Stimulated activated CD4-positive, alpha-beta T cell treated with anti-CD3 and anti-CD28 coated beads, Interleukin-15, amount 100 ng/mL, for 1 hour (primary cell): ENCODE measurements around the gene OR4D6.
"Not testable (repeated sequence)": the region's sequence is repeated elsewhere in the genome, so short reads cannot be mapped to it uniquely, and the experiment has no call there.

Source experiments
- DNase-seq, 2 donors: peaks; one replicate each; pipeline ENCODE4 v3.0.0-alpha.2; 2020; ENCODE audit warnings: low read depth in 1 of 2, low spot score in 1 of 2

The OR4D6 gene

DNA sequence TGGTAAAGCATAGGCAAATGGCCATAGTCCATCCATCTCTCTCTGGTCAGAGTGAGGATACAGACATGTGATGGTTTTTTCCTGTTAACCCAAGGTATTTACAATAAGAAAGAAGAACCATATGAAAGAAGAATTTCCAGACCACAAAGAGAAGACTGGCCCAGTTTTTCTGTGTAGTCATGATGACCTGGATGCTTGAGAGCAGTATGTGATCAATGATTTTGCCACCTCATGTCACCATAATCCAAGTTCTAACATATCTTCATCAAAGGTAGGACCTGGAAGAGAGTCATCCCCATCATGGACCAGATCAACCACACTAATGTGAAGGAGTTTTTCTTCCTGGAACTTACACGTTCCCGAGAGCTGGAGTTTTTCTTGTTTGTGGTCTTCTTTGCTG lies at the start of gene OR4D6:
Gene OR4D6 (plus strand): TSS at position 301 of the 400 bp plus-strand sequence. CDS start 0 bp downstream, at position 301.
- DNase-seq, result no peak

- no peak for DNase-seq
These were observed 43.1 kb upstream of the OR4D6 start for GRCh38 chr11:59413646-59414045.

GRCh38 chr11:59415111-59415510 lies 41.6 kb upstream of the OR4D6 start:
- no peak for DNase-seq

DNA sequence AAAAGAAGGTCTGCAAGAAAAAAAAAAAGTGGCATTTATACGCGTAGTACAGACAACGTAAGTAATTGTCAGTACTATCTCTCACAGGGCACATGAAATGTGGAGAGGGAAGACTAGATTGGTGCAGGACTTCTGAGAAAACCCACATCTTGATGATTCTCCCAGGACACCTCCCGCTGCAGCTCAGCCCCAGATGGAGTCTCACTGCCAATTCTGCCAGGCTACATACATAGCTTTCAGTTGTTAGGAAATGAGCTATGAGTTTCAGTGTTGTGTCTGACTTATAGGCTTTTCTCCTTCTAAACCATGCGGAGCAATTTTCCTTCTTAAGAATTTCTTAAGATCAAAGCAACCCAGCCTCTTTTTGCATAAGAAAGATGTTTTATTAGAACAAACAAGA lies 40.1 kb upstream of the OR4D6 start:
- DNase-seq, result no peak

- no peak for DNase-seq
These were observed 39.7 kb upstream of the OR4D6 start for GRCh38 chr11:59417023-59417422.

DNA sequence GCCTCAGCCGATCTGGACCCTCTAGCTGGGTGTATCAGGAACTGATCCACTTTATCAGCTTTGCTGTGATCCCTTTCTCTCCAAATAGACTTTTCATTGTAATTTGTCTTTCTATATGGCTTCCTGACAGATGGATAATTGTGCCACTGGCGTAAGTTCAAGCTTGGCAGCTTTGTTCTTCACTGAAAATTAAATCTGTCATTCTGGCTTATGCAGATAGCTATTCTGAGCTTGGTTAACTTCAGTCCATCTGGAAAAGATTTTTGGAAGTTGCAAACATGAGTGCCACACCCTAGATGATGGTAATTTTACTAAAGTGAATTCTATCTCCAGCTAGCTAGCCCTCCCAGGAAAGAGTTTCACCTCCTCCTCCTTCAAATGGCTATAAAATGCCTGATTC lies 38.6 kb upstream of the OR4D6 start:
- DNase-seq, result no peak

DNA sequence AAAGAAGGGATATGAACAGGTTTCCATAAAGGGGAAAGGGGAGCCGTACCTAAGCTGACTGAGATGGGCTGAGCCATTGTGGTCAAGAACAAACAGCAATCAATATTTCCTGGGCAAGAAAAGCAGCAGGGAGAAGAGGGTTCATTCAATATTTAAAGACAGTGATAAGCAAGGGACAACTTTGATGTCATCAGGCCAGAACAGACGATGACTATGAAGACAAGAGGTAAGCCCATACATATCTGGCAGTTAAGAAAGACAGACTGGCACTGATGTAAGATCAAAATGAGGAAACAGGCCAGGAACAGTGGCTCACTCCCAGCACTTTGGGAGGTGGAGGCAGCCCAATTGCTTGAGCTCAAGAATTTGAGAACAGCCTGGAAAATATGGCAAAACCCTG lies 32.9 kb upstream of the OR4D6 start:
- DNase-seq, result no peak

GRCh38 chr11:59425131-59425530 lies 31.6 kb upstream of the OR4D6 start:
- no peak for DNase-seq

- no peak for DNase-seq
These were observed 30.2 kb upstream of the OR4D6 start, which contains the start of gene OR5A2 for GRCh38 chr11:59426361-59427067. OR5A2 (minus strand) TSS chr11:59426413; CDS start chr11:59422953, 3,460 bp downstream.

DNA sequence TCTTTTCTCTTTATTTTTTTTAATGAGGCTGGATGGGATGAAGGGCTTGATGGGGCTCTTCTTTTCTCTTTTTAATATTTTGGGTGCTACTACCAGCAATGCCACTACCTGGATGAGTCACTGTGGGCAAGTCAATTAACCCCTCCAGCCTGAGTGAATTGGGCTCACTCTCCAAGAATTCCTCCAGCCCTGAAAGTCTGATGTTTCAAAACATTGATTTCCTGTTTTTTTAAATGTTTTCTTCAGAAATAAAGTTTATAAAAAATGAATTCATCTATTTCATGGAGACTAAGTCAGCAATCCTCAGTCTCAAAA lies 29.7 kb upstream of the OR4D6 start:
- no peak for DNase-seq

DNA sequence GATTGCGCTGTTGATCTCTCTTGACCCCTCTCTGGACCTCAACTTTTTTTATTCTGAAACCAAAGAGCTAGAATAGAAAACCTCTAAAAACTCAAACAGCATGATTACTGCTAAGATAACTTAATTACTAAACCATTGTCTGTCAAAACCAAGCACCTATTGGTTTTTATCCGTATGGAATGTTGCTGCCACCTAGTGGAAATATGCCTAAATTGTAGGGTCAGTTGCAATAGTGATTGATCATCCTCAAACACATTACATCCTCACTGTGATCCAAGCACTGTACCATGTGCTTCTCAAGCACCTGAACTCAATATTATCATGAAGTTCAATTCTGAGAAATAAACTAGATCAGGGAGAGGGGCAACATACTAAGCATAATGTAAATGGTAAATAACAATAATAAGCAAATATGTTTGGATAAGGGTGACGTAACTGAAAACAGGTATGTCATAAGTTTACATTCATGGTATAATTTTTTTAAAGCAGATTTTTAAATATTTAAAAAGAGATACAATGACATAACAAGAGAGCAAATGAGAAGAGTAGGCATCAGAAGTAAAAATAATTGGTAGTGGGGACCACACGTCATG lies 26.7 kb upstream of the OR4D6 start:
- DNase-seq, result no peak

DNA sequence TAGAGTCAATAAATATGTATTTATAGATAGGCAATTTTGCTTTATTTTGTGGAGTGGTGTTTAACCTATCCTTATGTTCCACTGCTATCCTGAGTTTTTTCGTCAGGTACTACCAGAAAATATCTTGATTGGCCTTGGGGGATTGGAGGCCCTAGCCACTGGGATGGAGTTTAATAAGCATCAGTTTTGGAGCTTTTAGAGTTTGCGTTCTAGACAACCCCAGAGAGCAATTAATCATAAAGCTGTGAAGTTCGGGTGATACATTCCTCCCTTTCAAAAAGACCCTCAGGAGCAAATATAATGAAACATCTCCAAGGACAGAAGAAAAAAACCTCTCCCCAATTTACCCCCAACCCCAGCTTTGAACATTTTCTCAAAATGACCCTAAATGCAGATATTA lies 20.6 kb upstream of the OR4D6 start, which contains the start of gene OR5A1:
Gene OR5A1 (plus strand): TSS at position 301 of the 400 bp plus-strand sequence. CDS start 6,700 bp downstream, outside the sequence.
- DNase-seq, result no peak

DNA sequence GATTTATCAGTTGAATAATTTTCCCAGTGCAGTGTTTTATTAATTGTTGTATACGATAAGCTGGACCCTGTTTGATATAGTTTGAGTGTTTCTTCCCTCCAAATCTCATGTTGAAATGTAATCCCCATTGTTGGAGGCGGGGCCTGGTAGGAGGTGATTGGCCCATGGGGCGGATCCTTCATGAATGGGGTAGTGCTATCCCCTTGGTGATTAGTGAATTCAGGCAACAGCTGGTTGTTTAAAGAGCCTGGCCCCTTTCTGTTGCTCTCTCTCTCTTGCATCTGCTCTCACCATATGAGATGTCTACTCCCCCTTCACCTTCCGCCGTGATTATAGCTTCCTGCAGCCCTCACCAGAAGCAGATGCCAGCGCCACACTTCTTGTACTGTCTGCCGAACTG lies 19.0 kb upstream of the OR4D6 start:
- DNase-seq, result no peak

DNA sequence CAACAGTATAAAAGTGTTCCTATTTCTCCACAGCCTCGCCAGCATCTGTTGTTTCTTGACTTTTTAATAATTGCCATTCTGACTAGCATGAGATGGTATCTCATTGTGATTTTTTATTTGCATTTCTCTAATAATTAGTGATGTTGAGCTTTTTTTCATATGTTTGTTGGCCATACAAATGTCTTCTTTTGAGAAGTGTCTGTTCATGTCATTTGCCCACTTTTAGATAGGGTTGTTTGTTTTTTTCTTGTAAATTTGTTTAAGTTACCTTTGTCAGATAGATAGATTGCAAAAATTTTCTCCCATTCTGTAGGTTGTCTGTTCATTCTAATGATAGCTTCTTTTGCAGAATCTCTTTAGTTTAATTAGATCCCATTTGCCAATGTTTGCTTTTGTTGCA lies 11.1 kb upstream of the OR4D6 start:
- DNase-seq, result not testable (repeated sequence)

GRCh38 chr11:59448484-59448883 lies 8.3 kb upstream of the OR4D6 start:
- DNase-seq, result no peak

DNA sequence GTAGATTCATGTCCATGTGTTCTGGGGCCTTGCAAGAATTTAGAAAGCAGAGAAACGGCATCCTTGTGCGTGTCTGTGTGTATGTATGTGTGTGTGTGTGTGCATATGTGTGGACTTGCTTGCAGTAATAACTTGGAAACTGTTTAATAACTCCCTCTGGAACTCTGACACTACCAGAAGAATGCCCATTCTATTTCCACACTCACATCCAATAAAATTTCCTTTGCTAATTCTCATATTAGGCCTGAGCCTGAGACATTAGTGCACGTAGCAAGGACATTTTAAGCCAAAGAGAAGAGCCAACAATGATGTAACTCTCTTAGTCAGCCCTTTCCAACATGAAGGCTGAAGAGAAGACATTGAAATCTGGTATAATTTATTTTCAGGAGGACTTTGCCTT lies 3.2 kb downstream of the OR4D6 start:
- DNase-seq, result no peak

GRCh38 chr11:59463190-59463641 lies 6.5 kb downstream of the OR4D6 start:
- no peak for DNase-seq

GRCh38 chr11:59473015-59473414 lies 16.3 kb downstream of the OR4D6 start, which contains the start of gene OR4D10:
OR4D10 (plus strand) TSS chr11:59473315; CDS start chr11:59477430, 4,115 bp downstream.
- no peak for DNase-seq

DNA sequence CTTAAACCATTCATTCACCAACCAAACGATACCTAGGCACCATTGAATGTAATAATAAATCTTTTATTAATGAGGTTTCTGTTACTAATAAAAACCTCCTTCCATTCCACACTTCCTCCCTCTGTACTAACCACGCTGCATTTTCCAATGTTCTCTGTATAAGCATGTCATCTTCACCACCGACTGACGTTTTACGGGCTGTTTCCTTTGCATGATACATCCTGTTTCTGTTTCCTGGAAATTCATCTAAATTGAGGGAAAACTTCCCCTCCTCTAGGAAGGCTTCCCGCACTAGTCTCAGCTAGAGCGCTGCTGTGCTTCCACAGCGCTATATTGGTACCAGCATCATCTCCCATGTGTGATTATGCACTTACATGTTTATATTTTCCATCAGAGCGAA lies 18.4 kb downstream of the OR4D6 start:
- DNase-seq, result no peak

GRCh38 chr11:59479906-59480305 lies 23.1 kb downstream of the OR4D6 start:
- DNase-seq, result no peak

GRCh38 chr11:59480359-59480758 lies 23.6 kb downstream of the OR4D6 start:
- no peak for DNase-seq

- no peak for DNase-seq
These were observed 45.2 kb downstream of the OR4D6 start for GRCh38 chr11:59501931-59502330.

DNA sequence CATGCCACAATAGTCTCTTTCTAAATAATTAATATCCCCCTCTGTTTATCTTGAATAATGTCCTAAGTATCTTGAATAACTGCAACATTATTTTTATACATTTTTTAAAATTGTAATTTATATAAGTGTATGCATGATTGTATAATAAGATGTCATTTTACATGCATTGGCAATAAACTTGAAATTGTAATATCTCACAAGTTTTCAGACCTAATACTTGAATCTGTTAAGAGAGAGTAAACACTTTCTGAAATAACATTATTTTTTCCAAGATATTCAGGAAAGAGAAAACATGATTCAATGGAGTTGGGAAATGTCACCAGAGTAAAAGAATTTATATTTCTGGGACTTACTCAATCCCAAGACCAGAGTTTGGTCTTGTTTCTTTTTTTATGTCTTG lies 46.5 kb downstream of the OR4D6 start, which contains the start of gene OR4D11:
Gene OR4D11 (plus strand): TSS at position 301 of the 400 bp plus-strand sequence. CDS start 0 bp downstream, at position 301.
- no peak for DNase-seq
